HepG2 (cell line): ENCODE results near the gene NKD1. TPM values are rescaled to one million over a fixed set of nuclear protein-coding genes. Genes with fewer than 3 reads are reported as not detected.
"Not testable (repeated sequence)": the region's sequence is repeated elsewhere in the genome, so short reads cannot be mapped to it uniquely, and the experiment has no call there.

ENCODE experiments used
- ATAC-seq: fragments of 200-7000 bp; cut with Tn5 transposase; 3 replicates; pipeline ENCODE4 v1.9.1; 2020; ENCODE audit warnings: mild to moderate bottlenecking, moderate library complexity
- BruUV-seq: library from RNA; stranded (reverse); fragments of 400-500 nt; replicated peaks from 2 replicates; lab custom pipeline; 2021; lab: Mats Ljungman, UMichigan
- CTCF ChIA-PET: fragments of 300-600 bp; formaldehyde crosslinking; extraction: SDS; loops from one replicate; lab custom pipeline; 2021; ENCODE audit warnings: low total read pairs, inconsistent platforms, low intra/inter-chr PET ratio; lab: Yijun Ruan, JAX
- POLR2A ChIA-PET: fragments of 350-600 bp; sonication (Branson Sonifier 250); formaldehyde crosslinking; loops from one replicate; lab custom pipeline; 2020; ENCODE audit warnings: antibody characterized with exemption, inconsistent platforms; lab: Yijun Ruan, JAX
- DNase-seq: peaks from one replicate; pipeline ENCODE4 v3.0.0-alpha.2; 2015; ENCODE audit warnings: low spot score
- FAIRE-seq: peaks from 3 replicates; lab custom pipeline; 2011; peaks lifted over from hg19 to GRCh38; lab: Jason Lieb, UNC
- H2AFZ ChIP-seq: one replicate; pipeline ENCODE4 v1.6.1; 2011; ENCODE audit warnings: low read length, inconsistent platforms
- H3K27ac ChIP-seq: fragments of 300-600 bp; 3 replicates; pipeline ENCODE4 v1.8.0; 2011; ENCODE audit warnings: mixed run types, mild to moderate bottlenecking, mixed read lengths, low read length, inconsistent platforms; ENCODE audit not compliant: insufficient read depth; ENCODE audit errors: extremely low read length
- H3K27me3 ChIP-seq, 2 experiments: fragments of 200-600 bp in 1 of 2; 2 replicates in 1 of 2; 3 replicates in 1 of 2; pipeline versions ENCODE4 v1.6.0 to v1.8.0; 2011; ENCODE audit warnings: low read length in 2 of 2, mild to moderate bottlenecking in 2 of 2, moderate library complexity in 2 of 2, inconsistent platforms in 1 of 2; ENCODE audit not compliant: insufficient read depth in 2 of 2, control insufficient read depth in 1 of 2
- H3K36me3 ChIP-seq, 2 experiments: fragments of 200-600 bp in 1 of 2; replicated peaks in 1 of 2; 2 replicates in 1 of 2; 3 replicates in 1 of 2; pipeline versions ENCODE4 v1.5.1 to v1.8.0; 2011; ENCODE audit warnings: low read length in 2 of 2, inconsistent platforms in 1 of 2; ENCODE audit not compliant: insufficient read depth in 2 of 2, control insufficient read depth in 1 of 2
- H3K4me1 ChIP-seq: 2 replicates; pipeline ENCODE4 v1.5.1; 2012; ENCODE audit warnings: low read length, inconsistent platforms; ENCODE audit not compliant: insufficient read depth
- H3K4me2 ChIP-seq: 2 replicates; pipeline ENCODE4 v1.6.0; 2011; ENCODE audit warnings: low read depth, low read length, inconsistent platforms
- H3K4me3 ChIP-seq, 3 experiments: fragments of 200-600 bp in 1 of 3; sonication (generic), shearing (Covaris generic) in 1 of 3; replicated peaks in 1 of 3; 2 replicates each; pipeline ENCODE4 v1.5.1; 2011 to 2016; ENCODE audit warnings: low read length in 3 of 3, inconsistent platforms in 2 of 3, low read depth in 2 of 3, mild to moderate bottlenecking in 2 of 3, control low read depth in 1 of 3, mixed read lengths in 1 of 3; ENCODE audit not compliant: insufficient read depth in 1 of 3
- H3K79me2 ChIP-seq: one replicate; pipeline ENCODE4 v1.6.1; 2011; ENCODE audit warnings: low read length, inconsistent platforms; ENCODE audit not compliant: insufficient read depth
- H3K9ac ChIP-seq: 2 replicates; pipeline ENCODE4 v1.6.0; 2011; ENCODE audit warnings: mild to moderate bottlenecking, low read depth, low read length, inconsistent platforms; ENCODE audit not compliant: insufficient read depth
- H3K9me3 ChIP-seq: 2 replicates; pipeline ENCODE4 v1.5.1; 2012; ENCODE audit warnings: mild to moderate bottlenecking, low read length
- H4K20me1 ChIP-seq: 2 replicates; pipeline ENCODE4 v1.6.0; 2011; ENCODE audit warnings: inconsistent platforms, mild to moderate bottlenecking, low read length, moderate library complexity; ENCODE audit not compliant: insufficient read depth
- AGO2 ChIP-seq: fragments of 200-400 bp; formaldehyde crosslinking; optimal IDR thresholded peaks from 2 replicates; pipeline ENCODE3; 2017; ENCODE audit warnings: mild to moderate bottlenecking, low read depth, low read length, moderate library complexity
- ARHGAP35 ChIP-seq: sonication (generic); formaldehyde crosslinking; IDR thresholded peaks from 2 replicates; pipeline ENCODE4 v1.9.0; 2022; ENCODE audit warnings: mild to moderate bottlenecking, inconsistent platforms, moderate library complexity, missing genetic modification reagents, borderline replicate concordance
- HNRNPL ChIP-seq: fragments of 200-400 bp; formaldehyde crosslinking; IDR thresholded peaks from 2 replicates; pipeline ENCODE4 v1.6.1; 2017; ENCODE audit warnings: mild to moderate bottlenecking, low read depth, low read length
- HNRNPLL ChIP-seq: fragments of 200-400 bp; formaldehyde crosslinking; IDR thresholded peaks from 2 replicates; pipeline ENCODE4 v1.6.1; 2017; ENCODE audit warnings: mild to moderate bottlenecking, low read depth, low read length; ENCODE audit not compliant: poor library complexity, severe bottlenecking
- POLR2G ChIP-seq: fragments of 200-400 bp; formaldehyde crosslinking; IDR thresholded peaks from 2 replicates; pipeline ENCODE4 v1.6.1; 2018; ENCODE audit warnings: mild to moderate bottlenecking, low read depth, low read length, moderate library complexity
- RBFOX2 ChIP-seq: fragments of 200-400 bp; formaldehyde crosslinking; IDR thresholded peaks from 2 replicates; pipeline ENCODE4 v1.6.1; 2017; ENCODE audit warnings: low read depth, mild to moderate bottlenecking, low read length
- RBM22 ChIP-seq: fragments of 200-400 bp; formaldehyde crosslinking; optimal IDR thresholded peaks from 2 replicates; pipeline ENCODE3; 2017; ENCODE audit warnings: mild to moderate bottlenecking, low read length, moderate library complexity
- ZSCAN20 ChIP-seq: sonication (generic); formaldehyde crosslinking; IDR thresholded peaks from 2 replicates; pipeline ENCODE4 v1.4.0; 2020; ENCODE audit warnings: missing genetic modification reagents, mild to moderate bottlenecking, borderline replicate concordance
- WGBS: methylation state at CpG from one replicate; pipeline ENCODE4 v1.1.6; 2017; ENCODE audit warnings: low lambda C conversion rate; 5-methylcytosine and 5-hydroxymethylcytosine counted together
- in situ Hi-C: cut with HindIII; loops from 2 replicates; pipeline ENCODE4 v1.10.0; 2017; ENCODE audit warnings: low pct_unique_long_range_greater_than_20kb; ENCODE audit not compliant: extremely low pct_ligation_motif_present
- intact Hi-C: fragments of 100-400 bp; cut with micrococcal nuclease; formaldehyde crosslinking; loops from one replicate; pipeline ENCODE4 v1.10.0; 2022; ENCODE audit not compliant: unreplicated experiment
- polyA plus RNA-seq, 8 experiments: library from polyadenylated mRNA; depleted of rRNA in 3 of 8; stranded (reverse) in 7 of 8; unstranded in 1 of 8; fragments of >200 nt; fragmentation: Illumina TruSeq in 4 of 8; extraction: Trizol in 4 of 8; gene quantifications; 2 replicates each; pipeline versions ENCODE4 v1.2.1 to v1.2.3, GENCODE V29; 2011 to 2016; ENCODE audit warnings: low read depth in 4 of 8, missing spikeins in 1 of 8, mixed read lengths in 1 of 8; ENCODE audit not compliant: insufficient read depth in 1 of 8
- total RNA-seq, 5 experiments: library from RNA; depleted of rRNA; stranded (reverse); fragments of >200 nt; fragmentation: Illumina TruSeq; extraction: Trizol; gene quantifications; 2 replicates each; pipeline ENCODE4 v1.2.3, GENCODE V29; 2016; ENCODE audit warnings: low read depth in 1 of 5
- TF ChIP-seq, protein P1 (sequence below): fragments of 450-650 bp; IDR thresholded peaks from 2 replicates; pipeline ENCODE4 v1.6.1; 2016

The NKD1 gene
- total and polyA plus RNA-seq, 2 of the 13 experiments (the other 11 are each of a cell fraction or from before 2014, with no cell fraction given), result 70.4 to 121 TPM

DNA sequence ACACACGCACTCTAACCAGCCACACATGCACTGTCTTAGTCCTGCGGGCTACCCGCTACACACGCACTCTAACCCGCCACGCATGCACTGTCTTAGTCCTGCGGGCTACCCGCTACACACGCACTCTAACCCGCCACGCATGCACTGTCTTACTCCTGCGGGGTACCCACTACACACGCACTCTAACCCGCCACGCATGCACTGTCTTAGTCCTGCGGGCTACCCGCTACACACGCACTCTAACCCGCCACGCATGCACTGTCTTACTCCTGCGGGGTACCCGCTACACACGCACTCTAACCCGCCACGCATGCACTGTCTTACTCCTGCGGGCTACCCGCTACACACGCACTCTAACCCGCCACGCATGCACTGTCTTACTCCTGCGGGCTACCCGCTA is 31.2 kb downstream of the NKD1 start:
- peaks cover 97% of the 10 kb centered on the region for H4K20me1 ChIP-seq
- intact Hi-C loops, FAIRE-seq, in situ Hi-C loops, CTCF ChIA-PET, H2AFZ ChIP-seq, H3K9me3 ChIP-seq, H3K27ac ChIP-seq, POLR2A ChIA-PET, H3K27me3 ChIP-seq, ATAC-seq, H3K4me3 ChIP-seq, H3K9ac ChIP-seq, BruUV-seq, H3K4me2 ChIP-seq, DNase-seq: not testable (repeated sequence)
- peaks cover 65 to 96% of the 10 kb centered on the region in 2 experiments for H3K36me3 ChIP-seq
- TF ChIP-seq HNRNPL (peak; percentile 76; the same call in 1 of the 2 replicates), RBFOX2 (peak; percentile 57), AGO2 (peak; percentile 95), HNRNPLL (peak; percentile 91)
- peaks cover 72% of the 10 kb centered on the region for H3K4me1 ChIP-seq
- WGBS, result 98% methylated on average over 32 of the region's 32 CpGs
- H3K79me2 ChIP-seq, result peaks cover 95% of the 10 kb centered on the region

- intact Hi-C loops, result no loop called here
- H3K9ac ChIP-seq, result no peak overlapping the region
Measured at GRCh38 chr16:50580180-50580798, 32.1 kb downstream of the NKD1 start.

More at GRCh38 chr16:50580180-50580798, 32.1 kb downstream of the NKD1 start:
- in situ Hi-C loops, result no loop called here
- Histone ChIP-seq H3K27me3 (no peaks in the 10 kb centered on the region), H3K4me1 (peaks cover 72% of the 10 kb centered on the region), H3K36me3 (peaks cover 67 to 96% of the 10 kb centered on the region in 2 experiments), H3K79me2 (peaks cover 95% of the 10 kb centered on the region), H3K4me3 (no peak overlapping the region), H2AFZ (no peak overlapping the region), H3K27ac (peak overlapping the region; percentile 3), H3K9me3 (no peaks in the 10 kb centered on the region), H3K4me2 (no peak overlapping the region), H4K20me1 (peaks cover 97% of the 10 kb centered on the region)
- FAIRE-seq, result no peak
- no peak for ATAC-seq
- TF ChIP-seq ZSCAN20 (CRISPR knock-in tag), result no peak
- no peak for TF ChIP-seq ARHGAP35 (CRISPR knock-in tag)
- peak; percentile 74 for TF ChIP-seq POLR2G
- TF ChIP-seq, protein P1, sequence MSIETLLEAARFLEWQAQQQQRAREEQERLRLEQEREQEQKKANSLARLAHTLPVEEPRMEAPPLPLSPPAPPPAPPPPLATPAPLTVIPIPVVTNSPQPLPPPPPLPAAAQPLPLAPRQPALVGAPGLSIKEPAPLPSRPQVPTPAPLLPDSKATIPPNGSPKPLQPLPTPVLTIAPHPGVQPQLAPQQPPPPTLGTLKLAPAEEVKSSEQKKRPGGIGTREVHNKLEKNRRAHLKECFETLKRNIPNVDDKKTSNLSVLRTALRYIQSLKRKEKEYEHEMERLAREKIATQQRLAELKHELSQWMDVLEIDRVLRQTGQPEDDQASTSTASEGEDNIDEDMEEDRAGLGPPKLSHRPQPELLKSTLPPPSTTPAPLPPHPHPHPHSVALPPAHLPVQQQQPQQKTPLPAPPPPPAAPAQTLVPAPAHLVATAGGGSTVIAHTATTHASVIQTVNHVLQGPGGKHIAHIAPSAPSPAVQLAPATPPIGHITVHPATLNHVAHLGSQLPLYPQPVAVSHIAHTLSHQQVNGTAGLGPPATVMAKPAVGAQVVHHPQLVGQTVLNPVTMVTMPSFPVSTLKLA, result no peak
- TF ChIP-seq RBM22, result peak; percentile 70
- DNase-seq, result no peak
- BruUV-seq, result no TSS peak
- ChIA-PET CTCF (no interaction called here), POLR2A (no interaction called here)
- 98% methylated on average over 8 of the region's 8 CpGs for WGBS
